Measurements from ENCODE around the gene ARHGAP29.

ARHGAP29 gene

DNA sequence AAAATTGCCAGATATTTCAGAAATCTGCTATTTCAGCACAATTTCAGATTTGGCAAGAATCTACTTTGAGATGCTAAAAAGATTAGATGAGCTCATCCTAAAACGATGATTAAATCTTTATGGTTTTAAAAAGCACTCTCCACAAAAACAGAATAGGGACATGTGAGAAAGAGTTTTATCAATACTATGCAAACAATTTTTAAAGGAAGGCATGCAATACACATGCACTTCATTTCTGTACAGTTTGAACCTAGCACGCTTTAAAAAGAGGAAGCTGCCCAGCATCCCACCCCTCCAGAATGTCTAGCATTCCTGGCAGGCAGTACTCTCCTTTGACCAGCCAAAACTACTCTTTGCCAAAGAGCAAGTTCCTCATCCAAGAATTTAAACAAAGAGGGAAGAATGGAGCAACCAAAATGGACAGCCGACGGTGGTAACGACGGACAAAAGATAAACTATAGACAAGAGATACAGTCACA lies 1.3 kb downstream of the ARHGAP29 start:
- DNase-seq (ENCODE audit: low read depth): peak; percentile 80
- H3K4me3 ChIP-seq (ENCODE audit: low read length): peak overlapping the region; percentile 72

DNA sequence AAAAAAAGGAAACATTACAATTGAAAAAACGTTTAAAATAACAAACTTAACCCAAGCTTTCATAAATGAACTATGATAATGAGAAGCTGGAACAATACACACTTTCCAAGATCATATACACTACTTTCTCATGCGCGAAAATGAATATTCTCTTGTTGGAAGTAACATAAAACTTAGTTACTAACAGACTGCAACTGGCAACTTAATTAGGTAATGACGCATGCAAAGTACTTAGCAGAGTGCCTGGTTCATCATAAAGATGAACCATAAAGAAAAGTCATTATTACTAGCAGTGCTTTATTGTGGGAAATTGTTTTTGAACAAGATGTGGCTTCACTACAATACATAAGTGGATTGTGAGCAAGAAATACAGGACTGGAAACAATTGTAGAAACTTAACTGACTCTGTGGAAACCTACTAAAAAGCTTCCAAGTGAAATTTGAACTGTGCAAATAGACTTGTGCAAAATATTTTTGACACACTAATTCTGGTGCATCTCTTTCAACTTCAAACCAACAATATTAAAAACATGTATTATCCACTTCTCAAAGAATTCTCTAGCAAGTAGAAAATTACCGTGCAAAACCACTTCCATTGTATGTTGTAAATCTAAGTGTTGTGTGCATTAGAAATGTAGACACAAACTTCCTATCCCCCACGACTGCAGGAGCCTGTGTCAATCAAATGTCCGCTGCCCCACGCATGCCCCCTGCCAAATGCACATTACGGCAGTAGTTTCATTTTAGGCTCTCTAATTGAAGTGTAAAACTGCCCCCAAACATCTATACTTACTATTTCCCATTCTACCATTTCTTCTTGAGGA lies 2.0 kb downstream of the ARHGAP29 start:
- TF ChIP-seq, protein P1, sequence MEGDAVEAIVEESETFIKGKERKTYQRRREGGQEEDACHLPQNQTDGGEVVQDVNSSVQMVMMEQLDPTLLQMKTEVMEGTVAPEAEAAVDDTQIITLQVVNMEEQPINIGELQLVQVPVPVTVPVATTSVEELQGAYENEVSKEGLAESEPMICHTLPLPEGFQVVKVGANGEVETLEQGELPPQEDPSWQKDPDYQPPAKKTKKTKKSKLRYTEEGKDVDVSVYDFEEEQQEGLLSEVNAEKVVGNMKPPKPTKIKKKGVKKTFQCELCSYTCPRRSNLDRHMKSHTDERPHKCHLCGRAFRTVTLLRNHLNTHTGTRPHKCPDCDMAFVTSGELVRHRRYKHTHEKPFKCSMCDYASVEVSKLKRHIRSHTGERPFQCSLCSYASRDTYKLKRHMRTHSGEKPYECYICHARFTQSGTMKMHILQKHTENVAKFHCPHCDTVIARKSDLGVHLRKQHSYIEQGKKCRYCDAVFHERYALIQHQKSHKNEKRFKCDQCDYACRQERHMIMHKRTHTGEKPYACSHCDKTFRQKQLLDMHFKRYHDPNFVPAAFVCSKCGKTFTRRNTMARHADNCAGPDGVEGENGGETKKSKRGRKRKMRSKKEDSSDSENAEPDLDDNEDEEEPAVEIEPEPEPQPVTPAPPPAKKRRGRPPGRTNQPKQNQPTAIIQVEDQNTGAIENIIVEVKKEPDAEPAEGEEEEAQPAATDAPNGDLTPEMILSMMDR (conservative IDR thresholded peaks at IDR 0.05; ENCODE audit: low read length): no peak
- no peak for DNase-seq (ENCODE audit: low read depth)
- H3K4me3 ChIP-seq (ENCODE audit: low read length): peak overlapping the region; percentile 72

More for the DNA sequence above, 1.3 kb downstream of the ARHGAP29 start:
- TF ChIP-seq, protein P1 (conservative IDR thresholded peaks at IDR 0.05; ENCODE audit: low read length): no peak

DNA sequence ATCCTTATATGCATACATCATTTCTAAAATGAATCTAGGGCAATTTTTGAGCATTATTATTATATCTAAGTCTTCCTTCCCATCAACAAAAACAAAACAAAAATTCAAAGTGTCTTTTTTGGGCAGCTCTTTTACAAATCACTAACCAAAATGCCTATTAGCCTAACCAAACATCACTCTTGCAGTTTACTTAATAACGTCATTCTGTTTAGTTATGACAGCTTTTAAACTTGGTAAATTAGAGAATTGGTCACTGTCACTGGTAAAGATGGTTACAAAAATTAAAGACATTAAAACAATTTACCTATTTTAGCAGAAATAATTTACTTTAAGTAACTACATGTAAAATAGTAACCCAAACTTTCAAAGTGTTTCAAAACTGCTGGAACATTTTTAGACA lies 2.8 kb downstream of the ARHGAP29 start:
- no peak for DNase-seq (ENCODE audit: low read depth)
- TF ChIP-seq, protein P1 (conservative IDR thresholded peaks at IDR 0.05; ENCODE audit: low read length): no peak
- H3K4me3 ChIP-seq (ENCODE audit: low read length): peak overlapping the region; percentile 72

DNA sequence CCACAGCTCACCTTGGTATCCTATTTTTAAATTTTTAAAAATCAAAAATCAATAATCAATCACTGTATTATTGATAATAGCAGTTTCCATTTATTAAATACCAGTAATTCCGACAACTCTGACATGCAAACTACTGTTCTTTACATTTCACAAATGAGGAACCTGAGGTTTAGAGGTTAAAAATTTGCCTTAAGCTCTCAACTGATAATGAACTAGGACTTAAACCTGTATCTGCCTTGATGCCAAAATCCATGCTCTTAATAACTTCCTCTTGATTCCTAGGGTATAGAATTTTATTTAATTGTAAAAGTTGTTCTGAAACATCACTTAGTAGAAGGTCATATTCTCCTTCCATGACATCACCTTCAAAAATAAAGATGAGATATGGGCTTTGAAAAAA lies 5.6 kb downstream of the ARHGAP29 start:
- no peak for DNase-seq (ENCODE audit: low read depth)
- H3K4me3 ChIP-seq (ENCODE audit: low read length): no peak overlapping the region
- TF ChIP-seq, protein P1 (conservative IDR thresholded peaks at IDR 0.05; ENCODE audit: low read length): no peak

DNA sequence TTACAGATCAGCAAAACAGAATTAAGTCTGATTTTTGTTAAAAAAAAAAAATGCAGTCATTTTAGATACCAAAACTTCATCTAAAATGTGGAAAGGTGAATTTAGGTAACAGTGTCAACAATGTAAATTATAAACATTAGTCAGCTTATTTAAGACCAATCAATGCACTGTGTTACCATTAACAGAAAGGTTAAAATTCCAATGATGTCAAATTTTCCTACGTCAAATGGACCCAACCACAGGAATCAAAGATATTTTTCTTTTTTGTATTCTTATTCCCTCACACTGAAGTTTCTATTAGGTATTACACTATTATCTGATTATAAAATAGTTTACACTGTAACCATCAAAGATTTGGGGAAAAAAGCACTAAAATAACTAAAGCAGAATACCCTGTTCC lies 6.5 kb downstream of the ARHGAP29 start:
- TF ChIP-seq, protein P1 (conservative IDR thresholded peaks at IDR 0.05; ENCODE audit: low read length): no peak
- H3K4me3 ChIP-seq (ENCODE audit: low read length): no peak overlapping the region
- DNase-seq (ENCODE audit: low read depth): no peak

DNA sequence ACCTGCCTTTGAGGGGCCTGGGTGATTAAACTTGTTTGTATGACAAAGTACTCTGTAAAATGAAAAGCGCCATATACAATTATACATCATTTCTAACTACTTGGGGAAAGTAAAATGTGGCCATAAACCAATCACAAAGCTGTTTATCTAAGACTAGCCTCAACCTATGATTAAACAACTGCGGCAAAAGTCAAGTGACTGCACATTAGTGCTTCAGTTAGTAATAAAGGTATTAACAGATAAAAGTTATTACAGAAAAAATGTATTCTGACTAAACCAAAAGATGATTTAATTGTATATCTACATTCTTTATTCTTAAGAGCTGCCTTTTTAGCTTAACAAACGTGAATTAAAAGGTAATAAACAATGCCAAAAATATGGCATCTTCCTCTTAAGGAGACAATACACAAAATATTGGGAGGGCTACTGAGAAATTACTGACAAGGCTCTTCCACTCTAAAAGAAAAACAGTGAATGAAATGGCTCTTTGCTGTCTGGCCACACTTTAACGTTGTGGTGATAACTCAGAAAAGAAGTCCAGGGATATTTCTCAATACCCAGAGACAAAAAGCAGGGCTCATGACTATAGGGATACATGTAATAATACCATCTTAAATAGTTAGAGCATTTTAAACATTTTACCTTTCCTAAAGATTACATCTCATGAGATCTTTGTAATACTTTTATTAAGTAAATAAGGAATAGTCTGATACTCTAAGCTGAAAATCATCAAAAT lies 8.6 kb downstream of the ARHGAP29 start:
- TF ChIP-seq, protein P1 (conservative IDR thresholded peaks at IDR 0.05; ENCODE audit: low read length): no peak
- DNase-seq (ENCODE audit: low read depth): peak; percentile 25
- no peak overlapping the region for H3K4me3 ChIP-seq (ENCODE audit: low read length)

Measured in AG10803 (cell line).